8988T (cell line): ENCODE data around the gene C3orf20.
"Not testable (repeated sequence)": the region's sequence is repeated elsewhere in the genome, so short reads cannot be mapped to it uniquely, and the experiment has no call there.

Source experiments
- DNase-seq: peaks from one replicate; pipeline ENCODE4 v3.0.0; 2011

The C3orf20 gene

DNA sequence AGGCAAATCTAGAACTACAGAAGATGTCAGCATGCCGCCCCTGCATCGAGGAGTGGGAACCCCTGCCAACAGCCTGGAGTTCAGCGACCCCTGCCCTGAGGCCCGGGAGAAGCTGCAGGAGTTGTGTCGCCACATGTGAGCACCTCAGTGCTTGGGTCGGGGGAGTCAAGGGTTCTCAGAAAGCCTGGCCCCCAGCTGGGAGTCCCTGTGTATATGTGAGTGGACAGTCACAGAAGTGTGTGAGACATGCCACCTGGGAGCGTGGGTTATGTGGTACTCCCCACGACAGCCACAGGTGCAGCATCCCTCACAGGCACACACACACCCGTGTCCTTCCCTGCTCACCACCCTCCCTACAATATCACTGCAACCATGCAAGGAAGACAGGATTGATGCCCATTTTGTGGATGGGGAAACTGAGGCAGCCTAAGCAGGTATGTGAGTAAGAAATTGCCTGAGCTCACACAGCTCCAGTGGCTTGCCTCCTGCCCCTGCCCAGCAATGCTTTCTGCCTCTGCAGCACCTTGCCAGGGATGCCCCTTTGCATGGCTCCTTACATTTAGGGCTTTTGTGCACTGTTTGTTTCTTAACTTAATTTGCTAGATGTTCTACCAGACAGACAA is 28.3 kb downstream of the C3orf20 start:
- no peak for DNase-seq

DNA sequence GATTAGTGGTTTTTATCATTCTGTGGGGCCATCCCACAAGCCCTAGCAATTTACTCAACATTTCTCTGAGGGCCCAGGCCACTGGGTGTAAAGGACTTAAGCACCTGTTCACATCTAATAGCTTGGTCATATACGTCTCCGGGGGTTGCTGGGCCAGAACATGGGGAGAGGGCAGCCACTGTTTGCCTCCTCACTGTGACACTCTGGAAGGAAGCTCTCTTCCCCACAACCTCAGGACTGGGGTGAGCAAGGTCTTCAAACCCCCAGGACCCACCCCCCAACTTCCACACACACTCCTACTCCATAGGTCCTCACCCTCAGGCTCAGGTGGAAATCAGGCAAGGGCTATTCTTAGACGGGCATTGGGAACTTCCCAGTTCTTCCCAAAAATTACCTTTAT is 28.9 kb downstream of the C3orf20 start:
- DNase-seq = no peak

- no peak for DNase-seq
Observed at GRCh38 chr3:14706096-14706495, 31.2 kb downstream of the C3orf20 start.

DNA sequence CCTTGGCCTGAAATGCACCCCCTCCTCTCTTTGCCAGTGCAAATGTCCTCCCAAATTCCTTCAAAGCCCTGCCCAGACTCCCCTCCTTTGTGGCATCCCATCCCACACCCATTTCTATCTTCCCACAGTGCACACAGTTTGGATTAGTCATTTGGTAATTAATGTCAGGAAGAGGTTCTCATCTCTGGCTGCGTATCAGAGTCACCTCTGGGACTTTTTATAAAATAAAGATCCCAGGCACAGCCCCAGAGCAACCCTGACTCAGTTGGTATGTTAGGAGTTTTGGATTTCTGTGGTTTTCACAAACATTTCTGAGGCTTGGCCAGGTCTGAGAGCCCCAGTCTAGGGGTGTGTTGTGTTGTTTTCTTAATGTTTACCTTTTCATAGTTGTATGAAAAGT is 41.6 kb downstream of the C3orf20 start:
- no peak for DNase-seq

DNA sequence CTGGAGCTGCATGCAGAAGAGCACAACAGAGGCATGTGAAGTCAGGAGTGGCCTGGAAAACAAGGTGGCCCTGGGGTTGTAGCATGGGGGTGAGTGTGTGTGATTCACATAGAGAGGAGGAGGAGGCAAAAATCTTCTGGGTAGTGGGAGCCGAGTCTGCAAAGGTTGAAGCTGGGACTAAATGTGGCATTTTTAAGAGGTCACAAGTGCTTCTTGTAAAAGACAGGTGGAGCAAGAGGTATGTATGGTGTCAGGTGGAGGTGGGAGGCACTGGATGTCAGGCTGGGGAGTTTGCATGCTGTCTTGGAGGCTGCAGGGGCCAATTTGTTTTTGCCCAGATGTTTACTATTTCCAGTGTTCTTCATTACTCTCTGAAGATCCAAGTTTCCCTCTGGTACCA is 42.4 kb downstream of the C3orf20 start:
- no peak for DNase-seq

DNA sequence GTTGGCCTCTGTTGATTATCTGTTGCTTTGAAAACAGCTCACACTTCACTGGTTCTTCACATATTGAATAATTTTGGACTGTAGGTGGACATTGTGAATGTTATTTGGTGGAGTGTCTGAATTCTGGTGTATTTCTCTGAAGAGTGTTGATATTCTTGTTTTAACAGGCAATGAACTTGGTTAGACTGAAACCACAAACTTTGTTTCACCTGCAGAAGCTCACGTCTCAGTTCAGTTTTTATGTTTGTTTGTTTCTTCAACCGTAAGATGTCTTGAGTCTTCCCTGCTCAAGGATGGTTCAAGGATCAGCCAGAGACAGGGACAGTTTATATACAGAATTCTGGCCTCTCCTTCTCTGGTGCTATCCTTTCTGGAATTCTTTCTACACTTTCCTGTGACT is 43.6 kb downstream of the C3orf20 start:
- no peak for DNase-seq

GRCh38 chr3:14719006-14719405 is 44.1 kb downstream of the C3orf20 start:
- DNase-seq = no peak

DNA sequence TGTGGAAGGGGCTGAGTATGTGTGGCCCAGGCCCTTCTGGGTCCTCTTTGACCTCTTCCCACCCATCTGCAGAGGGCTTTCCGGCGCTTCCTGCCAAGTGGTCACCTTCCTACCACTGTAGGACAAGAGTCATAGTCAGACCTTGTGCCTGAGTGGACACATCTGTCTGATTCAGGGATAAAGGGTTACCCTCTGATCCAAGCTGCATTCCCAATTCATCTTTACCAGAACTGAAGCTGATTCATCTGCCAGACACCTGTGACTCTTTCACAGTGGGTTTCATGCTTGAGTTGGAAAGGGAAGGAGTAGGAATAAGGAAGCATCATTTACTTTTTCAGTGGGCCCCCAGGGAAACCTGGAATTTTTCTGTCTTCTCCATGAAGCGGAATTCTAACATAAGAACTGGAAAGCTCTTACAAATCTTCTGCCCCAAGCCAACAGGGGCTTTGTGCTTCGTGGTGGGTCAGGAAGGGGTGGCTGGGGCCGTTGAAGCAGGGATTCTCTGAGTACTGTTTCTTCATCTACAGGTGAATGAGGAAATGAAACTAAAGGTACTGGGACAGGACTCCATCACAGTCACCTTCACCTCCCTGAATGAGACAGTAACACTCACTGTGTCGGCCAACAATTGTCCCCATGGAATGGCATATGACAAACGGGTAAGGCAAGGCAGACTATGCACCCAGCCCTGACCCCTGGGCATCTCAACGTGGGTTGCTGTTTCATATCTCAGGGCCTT is 46.4 kb downstream of the C3orf20 start:
- no peak for DNase-seq

GRCh38 chr3:14725013-14725412 is 50.1 kb downstream of the C3orf20 start:
- no peak for DNase-seq

- no peak for DNase-seq
Observed at GRCh38 chr3:14725564-14726440, 50.9 kb downstream of the C3orf20 start.

- no peak for DNase-seq
Observed at GRCh38 chr3:14726441-14726780, 51.5 kb downstream of the C3orf20 start.

DNA sequence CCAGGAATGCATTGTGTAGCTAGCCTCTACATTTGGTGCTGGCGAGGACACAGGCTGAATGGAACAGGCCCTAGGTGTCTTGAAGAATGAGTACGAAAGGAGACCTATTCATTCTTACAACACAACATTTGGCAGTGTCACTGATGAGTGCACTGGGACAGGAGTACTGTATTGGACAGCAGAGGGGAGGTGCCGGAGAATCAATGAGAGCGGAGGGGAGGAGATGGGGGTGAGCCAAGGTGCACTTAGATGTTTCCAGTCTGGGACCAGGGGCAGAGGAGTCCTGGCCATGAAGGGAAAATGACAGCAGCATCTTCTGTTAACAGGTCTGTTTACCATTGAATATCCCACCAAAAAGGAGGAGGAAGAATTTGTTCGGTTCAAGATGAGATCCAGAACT is 53.2 kb downstream of the C3orf20 start:
- no peak for DNase-seq

GRCh38 chr3:14730703-14731382 is 55.9 kb downstream of the C3orf20 start:
- DNase-seq = no peak

DNA sequence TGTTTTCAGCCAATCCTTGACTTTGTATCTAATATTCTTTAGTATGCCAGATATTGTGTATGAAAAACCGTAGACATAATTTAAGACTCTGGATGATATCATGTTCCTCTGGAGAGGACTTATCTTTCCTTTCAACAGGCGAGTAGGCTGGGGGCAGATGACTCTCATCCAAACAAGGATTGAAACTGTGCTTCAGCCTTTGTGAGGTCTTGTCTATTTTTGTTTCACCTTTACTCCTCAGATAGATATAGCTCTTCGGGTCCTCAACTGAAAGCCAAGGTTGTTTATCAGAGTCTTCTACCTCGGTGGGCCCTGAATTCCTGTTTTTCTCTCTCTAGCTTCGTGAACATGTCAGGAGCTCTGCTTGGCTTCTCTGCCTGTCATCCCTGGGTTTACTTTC is 66.0 kb downstream of the C3orf20 start:
- DNase-seq = no peak

- no peak for DNase-seq
Observed at GRCh38 chr3:14741510-14741909, 66.6 kb downstream of the C3orf20 start.

DNA sequence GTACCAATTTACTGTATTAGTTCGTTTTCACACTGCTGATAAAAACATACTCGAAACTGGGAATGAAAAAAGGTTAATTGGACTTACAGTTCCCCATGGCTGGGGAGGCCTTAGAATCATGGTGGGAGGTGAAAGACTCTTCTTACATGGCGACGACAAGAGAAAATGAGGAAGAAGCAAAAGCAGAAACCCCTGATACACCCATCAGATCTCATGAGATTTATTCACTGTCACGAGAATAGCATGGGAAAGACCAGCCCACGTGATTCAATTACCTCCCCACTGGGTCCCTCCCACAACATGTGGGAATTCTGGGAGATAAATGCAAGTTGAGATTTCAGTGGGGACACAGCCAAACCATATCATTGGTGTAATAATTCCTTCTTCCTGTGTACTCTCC is 69.6 kb downstream of the C3orf20 start:
- DNase-seq = no peak

DNA sequence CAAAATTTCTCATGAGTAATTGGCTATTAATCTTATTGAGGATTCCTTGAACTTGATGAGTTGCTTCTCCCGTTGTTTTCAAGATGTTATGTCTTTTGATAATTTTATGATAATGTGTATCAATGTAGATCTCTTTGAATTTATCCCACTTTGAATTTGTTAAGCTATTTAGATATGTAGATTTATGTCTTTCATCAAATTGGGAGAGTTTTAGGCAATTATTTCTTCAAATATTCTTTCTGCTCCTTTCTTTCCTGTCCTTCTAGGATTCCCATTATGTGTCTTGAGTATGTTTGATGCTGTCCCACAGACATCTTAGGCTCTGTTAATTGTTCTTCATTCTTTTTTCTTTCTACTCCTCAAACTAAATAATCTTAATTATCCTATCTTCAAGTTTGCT is 75.7 kb downstream of the C3orf20 start:
- DNase-seq = no peak

DNA sequence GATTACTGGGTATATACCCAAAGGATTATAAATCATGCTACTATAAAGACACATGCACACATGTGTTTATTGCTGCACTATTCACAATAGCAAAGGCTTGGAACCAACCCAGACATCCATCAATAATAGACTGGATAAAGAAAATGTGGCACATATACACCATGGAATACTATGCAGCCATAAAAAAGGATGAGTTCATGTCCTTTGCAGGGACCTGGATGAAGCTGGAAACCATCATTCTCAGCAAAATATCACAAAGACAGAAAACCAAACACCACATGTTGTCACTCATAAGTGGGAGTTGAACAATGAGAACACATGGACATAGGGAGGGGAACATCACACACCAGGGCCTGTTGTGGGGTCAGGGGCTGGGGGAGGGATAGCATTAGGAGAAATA is 78.0 kb downstream of the C3orf20 start:
- DNase-seq = not testable (repeated sequence)

DNA sequence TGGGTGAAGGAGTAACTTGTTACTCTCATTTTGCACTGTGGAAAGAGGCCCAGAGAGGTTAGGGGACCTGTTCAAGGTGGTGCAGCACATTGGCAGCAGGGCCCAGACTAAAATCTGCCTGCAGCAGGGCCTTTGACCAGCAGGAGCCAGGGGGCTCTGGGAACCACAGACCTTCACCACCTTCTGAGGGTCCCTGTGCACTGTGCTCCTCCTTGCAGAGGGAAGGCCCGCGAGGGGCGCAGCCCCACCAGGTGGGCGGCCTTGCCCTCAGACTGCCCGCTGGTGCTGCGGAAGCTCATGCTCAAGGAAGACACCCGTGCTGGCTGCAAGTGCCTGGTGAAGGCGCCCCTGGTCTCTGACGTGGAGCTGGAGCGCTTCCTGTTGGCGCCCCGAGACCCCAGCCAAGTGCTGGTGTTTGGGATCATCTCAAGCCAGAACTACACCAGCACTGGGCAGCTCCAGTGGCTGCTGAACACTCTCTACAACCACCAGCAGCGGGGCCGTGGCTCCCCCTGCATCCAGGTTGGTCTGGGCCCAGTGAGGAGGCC is 82.3 kb downstream of the C3orf20 start:
- no peak for DNase-seq

- DNase-seq = no peak
Observed at GRCh38 chr3:14758297-14758696, 83.4 kb downstream of the C3orf20 start.

DNA sequence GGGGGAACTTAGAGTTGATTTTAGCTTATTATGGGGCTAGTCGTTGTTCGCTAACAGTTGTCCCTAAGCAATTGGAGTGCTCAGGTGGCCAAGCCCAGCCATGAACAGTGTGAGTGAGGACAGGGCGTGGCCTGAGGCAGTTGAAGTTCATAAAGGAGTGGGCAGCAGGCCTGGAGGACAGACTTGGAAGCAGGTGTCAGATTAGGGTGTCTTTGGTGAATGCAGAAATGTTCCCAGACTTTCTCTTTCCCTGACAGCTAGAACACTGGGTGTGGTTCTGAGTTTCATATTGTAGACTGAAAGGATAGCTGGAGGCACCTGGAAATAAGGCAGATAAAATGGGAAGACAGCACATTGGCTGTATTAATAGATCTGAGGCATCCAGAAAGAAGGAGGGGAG is 84.0 kb downstream of the C3orf20 start:
- no peak for DNase-seq

DNA sequence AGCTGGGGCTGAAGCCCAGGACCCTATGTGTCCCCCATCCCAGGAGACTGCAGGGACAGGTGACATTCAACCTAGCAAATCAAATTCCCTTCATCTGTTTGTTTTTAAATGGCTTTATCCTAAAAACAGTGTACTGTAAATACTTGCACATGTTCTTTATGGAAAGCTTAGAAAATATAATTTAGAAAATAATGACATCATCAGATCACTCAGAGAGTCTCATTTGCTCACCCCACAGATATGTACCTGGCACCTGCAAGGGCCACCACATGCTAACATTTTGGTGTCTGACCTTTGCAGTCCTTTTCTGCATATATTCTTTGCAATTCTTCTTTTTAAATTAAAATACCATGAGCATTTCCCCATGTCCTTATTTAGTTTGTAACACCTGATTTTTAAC is 85.2 kb downstream of the C3orf20 start:
- DNase-seq = no peak

DNA sequence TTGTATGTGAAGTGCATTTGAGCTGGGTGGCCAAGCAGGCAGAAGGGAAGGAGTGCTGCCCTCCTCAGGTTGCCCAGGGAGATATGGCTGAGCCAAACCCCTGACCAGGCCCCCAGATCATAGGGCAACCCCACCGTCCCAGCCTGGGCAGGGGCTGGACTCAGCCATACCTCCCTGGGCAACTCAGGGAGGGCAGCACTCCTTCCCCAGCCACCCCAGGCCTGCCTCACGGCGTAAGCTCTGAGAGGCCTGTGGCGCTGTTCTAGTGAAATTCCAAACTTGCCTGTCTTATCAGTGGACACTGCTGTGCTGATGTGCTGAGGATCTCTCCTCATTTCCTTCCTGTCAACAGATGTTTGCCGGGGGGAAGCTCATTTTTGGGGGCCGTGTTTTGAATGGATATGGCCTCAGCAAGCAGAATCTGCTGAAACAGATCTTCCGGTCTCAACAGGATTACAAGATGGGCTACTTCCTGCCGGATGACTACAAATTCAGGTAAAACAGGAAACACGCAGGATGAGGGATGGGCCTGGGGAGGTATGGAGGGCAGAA is 86.3 kb downstream of the C3orf20 start:
- DNase-seq = no peak
